NCI-H510A treated with DMSO at 0.1 percent for 48 hours (cell line): ENCODE results near the gene TIPARP.
"Not testable (repeated sequence)": the region's sequence is repeated elsewhere in the genome, so short reads cannot be mapped to it uniquely, and the experiment has no call there.

Experiments used
- DNase-seq: peaks from one replicate; lab custom pipeline; 2025; lab: John Stamatoyannopoulos, UW

Gene TIPARP

GRCh38 chr3:156711944-156712343 is 37.6 kb downstream of the TIPARP start:
- not testable (repeated sequence) for DNase-seq

- no peak for DNase-seq
These were observed 41.9 kb downstream of the TIPARP start for GRCh38 chr3:156716105-156716862.

- DNase-seq, result no peak
These were observed 44.4 kb downstream of the TIPARP start for GRCh38 chr3:156718622-156719306.

- no peak for DNase-seq
These were observed 46.4 kb downstream of the TIPARP start for GRCh38 chr3:156720826-156721225.

GRCh38 chr3:156721687-156722618 is 47.6 kb downstream of the TIPARP start:
- DNase-seq, result no peak

GRCh38 chr3:156723182-156723619 is 48.8 kb downstream of the TIPARP start:
- no peak for DNase-seq

GRCh38 chr3:156725682-156726081 is 51.3 kb downstream of the TIPARP start:
- no peak for DNase-seq

GRCh38 chr3:156726456-156726855 is 52.1 kb downstream of the TIPARP start:
- DNase-seq, result no peak

- DNase-seq, result peak; percentile 15
These were observed 53.3 kb downstream of the TIPARP start for GRCh38 chr3:156727519-156728205.

GRCh38 chr3:156728267-156728985 is 54.0 kb downstream of the TIPARP start:
- peak; percentile 20 for DNase-seq

GRCh38 chr3:156729460-156730179 is 55.2 kb downstream of the TIPARP start:
- DNase-seq, result no peak

GRCh38 chr3:156731813-156732212 is 57.4 kb downstream of the TIPARP start:
- DNase-seq, result no peak

GRCh38 chr3:156732261-156732660 is 57.9 kb downstream of the TIPARP start:
- no peak for DNase-seq

GRCh38 chr3:156732715-156733421 is 58.5 kb downstream of the TIPARP start:
- DNase-seq, result no peak

GRCh38 chr3:156734661-156735060 is 60.3 kb downstream of the TIPARP start:
- DNase-seq, result not testable (repeated sequence)

GRCh38 chr3:156735471-156735870 is 61.1 kb downstream of the TIPARP start:
- no peak for DNase-seq

- not testable (repeated sequence) for DNase-seq
These were observed 62.7 kb downstream of the TIPARP start for GRCh38 chr3:156737049-156737448.

- no peak for DNase-seq
These were observed 63.9 kb downstream of the TIPARP start for GRCh38 chr3:156738251-156738650.

GRCh38 chr3:156739976-156740375 is 65.6 kb downstream of the TIPARP start:
- no peak for DNase-seq

GRCh38 chr3:156740581-156740980 is 66.2 kb downstream of the TIPARP start:
- not testable (repeated sequence) for DNase-seq
